ENCODE measurements around the gene NSUN2. TPM values are rescaled to one million over a fixed set of nuclear protein-coding genes. Genes with fewer than 3 reads are reported as not detected.

NSUN2 gene
- total RNA-seq, 4 donors from 2014 or later, result 37.7 to 65.8 (median 49.0) TPM

GRCh38 chr5:6553972-6554371 is 78.9 kb downstream of the NSUN2 start:
- 70 to 77% methylated on average over 6 to 11 of the region's 11 CpGs for WGBS, 2 donors
- no peaks in the 10 kb centered on the region for H3K4me1 ChIP-seq
- no peak overlapping the region for H3K27ac ChIP-seq
- no peaks in the 10 kb centered on the region for H3K36me3 ChIP-seq
- no peaks in the 10 kb centered on the region for H3K9me3 ChIP-seq
- H3K27me3 ChIP-seq, result no peaks in the 10 kb centered on the region
- no peak overlapping the region for H3K4me3 ChIP-seq
- no peak for TF ChIP-seq POLR2A (IDR thresholded peaks at IDR 0.05)
- no peak for TF ChIP-seq CTCF (IDR thresholded peaks at IDR 0.05)
- intact Hi-C loops (cut with DNase I), result no loop called here
- no peak for DNase-seq

- Histone ChIP-seq H3K9me3 (no peaks in the 10 kb centered on the region), H3K4me1 (no peaks in the 10 kb centered on the region), H3K4me3 (no peak overlapping the region), H3K36me3 (no peaks in the 10 kb centered on the region), H3K27me3 (no peaks in the 10 kb centered on the region), H3K27ac (no peak overlapping the region)
- intact Hi-C loops (cut with DNase I), result no loop called here
- DNase-seq, result no peak
- no peak for TF ChIP-seq POLR2A (IDR thresholded peaks at IDR 0.05)
- TF ChIP-seq CTCF (IDR thresholded peaks at IDR 0.05), result no peak
- 80 to 90% methylated on average over 2 to 4 of the region's 7 CpGs for whole genome bisulfite sequencing, 2 donors
Observed at GRCh38 chr5:6552612-6553011, 80.2 kb downstream of the NSUN2 start.

- no peak for TF ChIP-seq POLR2A (IDR thresholded peaks at IDR 0.05)
- no peak for TF ChIP-seq CTCF (IDR thresholded peaks at IDR 0.05)
- Histone ChIP-seq H3K27ac (no peak overlapping the region), H3K36me3 (no peaks in the 10 kb centered on the region), H3K4me1 (no peaks in the 10 kb centered on the region), H3K9me3 (no peaks in the 10 kb centered on the region), H3K27me3 (no peaks in the 10 kb centered on the region), H3K4me3 (no peak overlapping the region)
- intact Hi-C loops (cut with DNase I), result no loop called here
- 86 to 93% methylated on average over 3 to 4 of the region's 6 CpGs for WGBS, 2 donors
- no peak for DNase-seq
Observed at GRCh38 chr5:6551955-6552313, 80.9 kb downstream of the NSUN2 start.

- no peaks in the 10 kb centered on the region for H3K27me3 ChIP-seq
- intact Hi-C loops (cut with DNase I), result no loop called here
- no peaks in the 10 kb centered on the region for H3K4me1 ChIP-seq
- no peaks in the 10 kb centered on the region for H3K9me3 ChIP-seq
- DNase-seq, result no peak
- no peaks in the 10 kb centered on the region for H3K36me3 ChIP-seq
- TF ChIP-seq CTCF (IDR thresholded peaks at IDR 0.05) (no peak), POLR2A (IDR thresholded peaks at IDR 0.05) (no peak)
- no peak overlapping the region for H3K4me3 ChIP-seq
- WGBS, 2 donors, result 83% methylated on average over 11 to 15 of the region's 17 CpGs
- no peak overlapping the region for H3K27ac ChIP-seq
Observed at GRCh38 chr5:6551287-6551954, 81.4 kb downstream of the NSUN2 start.

GRCh38 chr5:6550628-6551027 is 82.2 kb downstream of the NSUN2 start:
- Histone ChIP-seq H3K9me3 (no peaks in the 10 kb centered on the region), H3K4me1 (no peaks in the 10 kb centered on the region), H3K36me3 (no peaks in the 10 kb centered on the region), H3K27me3 (no peaks in the 10 kb centered on the region), H3K27ac (no peak overlapping the region), H3K4me3 (no peak overlapping the region)
- TF ChIP-seq CTCF (IDR thresholded peaks at IDR 0.05) (no peak), POLR2A (IDR thresholded peaks at IDR 0.05) (no peak)
- intact Hi-C loops (cut with DNase I), result no loop called here
- 91 to 92% methylated on average over 6 to 7 of the region's 7 CpGs for WGBS, 2 donors
- DNase-seq, result no peak

Other genes with a start within 250 kb of the NSUN2 start
- 1 to 10 TPM in 1 of 4 donors, under 1 TPM in 3; 0.27 to 1.5 (median 0.33) TPM for gene UBE2QL1, start 184.2 kb downstream of the NSUN2 start, total RNA-seq
- 100 to 1,000 TPM in 1 of 4 donors, 10 to 100 TPM in 3; 34.1 to 126 (median 80.1) TPM for gene SRD5A1, start 396 bp upstream of the NSUN2 start, total RNA-seq
- gene TENT4A, start 80.4 kb upstream of the NSUN2 start, total RNA-seq, result 10 to 100 TPM in 2 of 4 donors, 1 to 10 TPM in 2; 8.0 to 30.7 (median 17.9) TPM

Data from esophagus squamous epithelium (tissue), 5 donors.